HCT116 (cell line): Measurements from ENCODE around the gene LRIG1. TPM values are rescaled to one million over a fixed set of nuclear protein-coding genes. Genes with fewer than 3 reads are reported as not detected.

Source experiments
- ATAC-seq: fragments of 200-7000 bp; cut with Tn5 transposase; 2 replicates; pipeline ENCODE4 v1.9.1; 2020; ENCODE audit warnings: mild to moderate bottlenecking, moderate library complexity
- BruUV-seq: library from RNA; stranded (reverse); fragments of 400-500 nt; replicated peaks from 2 replicates; lab custom pipeline; 2021; lab: Mats Ljungman, UMichigan
- CTCF ChIA-PET: fragments of 300-600 bp; sonication (Branson Sonifier 250); formaldehyde crosslinking; loops from one replicate; lab custom pipeline; 2021; ENCODE audit warnings: antibody characterized with exemption; lab: Charles Lee
- POLR2A ChIA-PET: fragments of 300-600, 350-600 bp; sonication (Branson Sonifier 250); formaldehyde crosslinking; loops from one replicate; lab custom pipeline; 2021; ENCODE audit warnings: antibody characterized with exemption; lab: Charles Lee
- RAD21 ChIA-PET, 2 experiments: fragments of 300-600 bp; sonication (Branson Sonifier 250); formaldehyde crosslinking; loops; one replicate each; lab custom pipeline; 2023; ENCODE audit warnings: low total read pairs in 2 of 2; ENCODE audit not compliant: uncharacterized antibody in 2 of 2, unreplicated experiment in 2 of 2, low non-redundant PET in 1 of 2; lab: Charles Lee
- DNase-seq: peaks from one replicate; pipeline ENCODE4 v3.0.0-alpha.2; 2010; ENCODE audit warnings: low read depth, low spot score
- H2AFZ ChIP-seq: fragments of 200-600 bp; shearing (Covaris generic), sonication (generic); 2 replicates; pipeline ENCODE4 v1.6.1; 2017; ENCODE audit warnings: low read depth, mixed run types, mixed read lengths, antibody characterized with exemption, low read length; ENCODE audit not compliant: poor library complexity, severe bottlenecking
- H3K27ac ChIP-seq: 2 replicates; pipeline ENCODE4 v1.5.1; 2012; ENCODE audit warnings: low read depth, low read length
- H3K27me3 ChIP-seq: fragments of 200-600 bp; sonication (generic); 2 replicates; pipeline ENCODE4 v1.6.1; 2016; ENCODE audit warnings: mixed run types, low read length, mixed read lengths; ENCODE audit not compliant: insufficient read depth
- H3K36me3 ChIP-seq, 2 experiments: fragments of 200-500 bp in 1 of 2; fragments of 200-600 bp in 1 of 2; sonication (Bioruptor generic) in 1 of 2; sonication (generic) in 1 of 2; 2 replicates each; pipeline versions ENCODE4 v1.5.1 to v1.6.1; 2014 to 2016; ENCODE audit warnings: low read length in 2 of 2, inconsistent platforms in 1 of 2, mixed read lengths in 1 of 2, mixed run types in 1 of 2; ENCODE audit not compliant: insufficient read depth in 2 of 2, control insufficient read depth in 1 of 2
- H3K4me1 ChIP-seq, 2 experiments: fragments of 200-600 bp in 1 of 2; sonication (generic) in 1 of 2; 2 replicates each; pipeline versions ENCODE4 v1.5.1 to v1.6.1; 2012 to 2017; ENCODE audit warnings: low read length in 2 of 2, inconsistent platforms in 1 of 2, mild to moderate bottlenecking in 1 of 2, mixed read lengths in 1 of 2, mixed run types in 1 of 2, moderate library complexity in 1 of 2; ENCODE audit not compliant: insufficient read depth in 2 of 2, control insufficient read depth in 1 of 2
- H3K4me2 ChIP-seq: fragments of 200-600 bp; sonication (generic); 2 replicates; pipeline ENCODE4 v1.6.1; 2017; ENCODE audit warnings: mixed run types, low read length, mixed read lengths
- H3K4me3 ChIP-seq, 2 experiments: fragments of 200-600 bp in 1 of 2; sonication (generic) in 1 of 2; replicated peaks in 1 of 2; 2 replicates each; pipeline ENCODE4 v1.5.1; 2011 to 2016; ENCODE audit warnings: low read length in 2 of 2, control low read depth in 1 of 2, low read depth in 1 of 2, mild to moderate bottlenecking in 1 of 2, mixed read lengths in 1 of 2, mixed run types in 1 of 2
- H3K79me2 ChIP-seq: fragments of 200-600 bp; sonication (generic); 2 replicates; pipeline ENCODE4 v1.6.1; 2017; ENCODE audit warnings: mild to moderate bottlenecking, mixed run types, low read length, moderate library complexity, mixed read lengths; ENCODE audit not compliant: insufficient read depth
- H3K9ac ChIP-seq: fragments of 200-600 bp; sonication (generic); 2 replicates; pipeline ENCODE4 v1.6.1; 2016; ENCODE audit warnings: low read length, mixed read lengths
- H3K9me2 ChIP-seq: fragments of 200-600 bp; sonication (generic), shearing (Covaris generic); 2 replicates; pipeline ENCODE4 v1.6.1; 2017; ENCODE audit warnings: mixed run types, mild to moderate bottlenecking, moderate library complexity; ENCODE audit not compliant: insufficient read depth
- H3K9me3 ChIP-seq, 2 experiments: fragments of 200-500 bp in 1 of 2; fragments of 200-600 bp in 1 of 2; sonication (Bioruptor generic) in 1 of 2; sonication (generic) in 1 of 2; 2 replicates each; pipeline ENCODE4 v1.6.1; 2014 to 2017; ENCODE audit warnings: low read length in 2 of 2, mixed read lengths in 2 of 2, inconsistent platforms in 1 of 2, low read depth in 1 of 2, mild to moderate bottlenecking in 1 of 2, mixed run types in 1 of 2, moderate library complexity in 1 of 2; ENCODE audit not compliant: control insufficient read depth in 1 of 2, insufficient read depth in 1 of 2
- H4K20me1 ChIP-seq: fragments of 200-600 bp; sonication (generic), shearing (Covaris generic); 2 replicates; pipeline ENCODE4 v1.6.1; 2017; ENCODE audit warnings: mixed run types, mild to moderate bottlenecking, moderate library complexity; ENCODE audit not compliant: insufficient read depth
- ATF3 ChIP-seq: IDR thresholded peaks from 2 replicates; pipeline ENCODE4 v1.6.1; 2012
- CBX3 ChIP-seq: IDR thresholded peaks from 2 replicates; pipeline ENCODE4 v1.6.1; 2012; ENCODE audit warnings: low read depth
- CEBPB ChIP-seq: IDR thresholded peaks from 2 replicates; pipeline ENCODE4 v1.6.1; 2012; ENCODE audit warnings: low read depth
- ELF1 ChIP-seq: IDR thresholded peaks from 2 replicates; pipeline ENCODE4 v1.6.1; 2012; ENCODE audit warnings: low read depth, borderline replicate concordance
- EZH2 ChIP-seq: fragments of 200-600 bp; sonication (generic); IDR thresholded peaks from 2 replicates; pipeline ENCODE4 v1.6.1; 2017; ENCODE audit warnings: antibody characterized with exemption, mixed run types
- EZH2phosphoT487 ChIP-seq: fragments of 200-600 bp; IDR thresholded peaks from 2 replicates; pipeline ENCODE4 v1.6.1; 2018; ENCODE audit warnings: antibody characterized with exemption, borderline replicate concordance
- FOSL1 ChIP-seq: IDR thresholded peaks from 2 replicates; pipeline ENCODE4 v1.6.1; 2012; ENCODE audit warnings: low read depth
- JUND ChIP-seq: IDR thresholded peaks from 2 replicates; pipeline ENCODE4 v1.6.1; 2012
- POLR2A ChIP-seq: IDR thresholded peaks from 2 replicates; pipeline ENCODE4 v1.7.0; 2011; ENCODE audit warnings: borderline replicate concordance; ENCODE audit not compliant: insufficient read depth, insufficient read length; ENCODE audit errors: extremely low read depth
- POLR2AphosphoS5 ChIP-seq: IDR thresholded peaks from 2 replicates; pipeline ENCODE4 v1.6.1; 2011; ENCODE audit warnings: mild to moderate bottlenecking, low read depth, low read length, moderate library complexity
- RAD21 ChIP-seq: IDR thresholded peaks from 2 replicates; pipeline ENCODE4 v1.6.1; 2012; ENCODE audit warnings: low read depth, mild to moderate bottlenecking
- TCF7L2 ChIP-seq: IDR thresholded peaks from 2 replicates; pipeline ENCODE4 v1.7.0; 2011; ENCODE audit warnings: borderline replicate concordance, inconsistent platforms; ENCODE audit not compliant: insufficient read depth, insufficient read length; ENCODE audit errors: extremely low read depth
- ZFX ChIP-seq: fragments of 450-650 bp; IDR thresholded peaks from 2 replicates; pipeline ENCODE4 v1.6.1; 2017
- intact Hi-C: fragments of 100-400 bp; cut with micrococcal nuclease; formaldehyde crosslinking; loops from 2 replicates; pipeline ENCODE4 v1.10.0; 2022
- total RNA-seq: library from RNA; stranded (reverse); gene quantifications from one replicate; pipeline ENCODE4 v1.2.1, GENCODE V29; 2021; ENCODE audit not compliant: unreplicated experiment
- TF ChIP-seq, protein P1 (sequence below): IDR thresholded peaks from 2 replicates; pipeline ENCODE4 v1.6.1; 2012; ENCODE audit warnings: low read depth

The LRIG1 gene
- total RNA-seq, 1 experiment from 2014 or later: 3.1 TPM

- no TSS peak for BruUV-seq
- POLR2A ChIA-PET: no interaction called here
- no peaks in the 10 kb centered on the region for H3K9me3 ChIP-seq
These were observed 31.4 kb upstream of the LRIG1 start for GRCh38 chr3:66532160-66532587.

DNA sequence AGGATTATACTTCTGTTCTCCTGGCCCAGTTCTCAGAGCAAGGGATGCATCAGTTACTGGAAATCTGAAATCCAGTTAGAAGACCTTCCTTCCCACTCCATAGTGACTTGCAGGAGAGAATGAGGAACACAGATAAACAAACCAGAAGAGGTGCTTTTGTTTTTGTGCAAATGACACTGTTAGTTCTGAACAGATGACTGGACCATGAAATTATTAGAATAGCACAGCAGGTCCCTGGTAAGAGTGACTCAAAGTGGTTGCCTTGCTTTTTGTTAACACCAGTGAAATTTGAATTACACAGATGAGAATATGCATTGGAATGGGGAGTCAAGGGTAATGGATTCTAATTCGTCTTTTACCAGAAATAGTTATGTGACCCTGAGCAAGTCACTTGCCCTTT, 30.4 kb upstream of the LRIG1 start:
- H3K4me2 ChIP-seq: no peak overlapping the region
- H3K79me2 ChIP-seq: no peaks in the 10 kb centered on the region
- no peak overlapping the region for H3K9ac ChIP-seq
- no peaks in the 10 kb centered on the region for H4K20me1 ChIP-seq
- POLR2A ChIA-PET: no interaction called here
- no peak overlapping the region for H2AFZ ChIP-seq
- RAD21 ChIA-PET: no interaction called here
- H3K36me3 ChIP-seq: no peaks in the 10 kb centered on the region
- no peaks in the 10 kb centered on the region for H3K4me1 ChIP-seq
- H3K9me3 ChIP-seq: no peaks in the 10 kb centered on the region
- no peaks in the 10 kb centered on the region for H3K9me2 ChIP-seq
- BruUV-seq: no TSS peak
- no peak overlapping the region for H3K4me3 ChIP-seq
- CTCF ChIA-PET: no interaction called here
- H3K27me3 ChIP-seq: no peaks in the 10 kb centered on the region
- H3K27ac ChIP-seq: no peak overlapping the region
- DNase-seq (no peak), ATAC-seq (no peak)
- intact Hi-C loops: no loop called here
- TF ChIP-seq TCF7L2 (no peak), CEBPB (no peak), RAD21 (no peak), ELF1 (no peak), POLR2A (no peak), EZH2phosphoT487 (no peak), POLR2AphosphoS5 (no peak), ATF3 (no peak), JUND (no peak), EZH2 (no peak), FOSL1 (no peak)

More at GRCh38 chr3:66532160-66532587, 31.4 kb upstream of the LRIG1 start:
- H3K79me2 ChIP-seq: no peaks in the 10 kb centered on the region
- no peaks in the 10 kb centered on the region for H4K20me1 ChIP-seq
- intact Hi-C loops: no loop called here
- H3K9me2 ChIP-seq: no peaks in the 10 kb centered on the region
- H3K4me1 ChIP-seq: no peaks in the 10 kb centered on the region
- ATAC-seq (no peak), DNase-seq (no peak)
- no peak overlapping the region for H3K4me2 ChIP-seq
- H2AFZ ChIP-seq: no peak overlapping the region
- ChIA-PET RAD21 (no interaction called here), CTCF (no interaction called here)
- TF ChIP-seq JUND (no peak), CBX3 (no peak), CEBPB (no peak), EZH2phosphoT487 (no peak), TCF7L2 (no peak), ZFX (no peak)
- TF ChIP-seq, protein P1, sequence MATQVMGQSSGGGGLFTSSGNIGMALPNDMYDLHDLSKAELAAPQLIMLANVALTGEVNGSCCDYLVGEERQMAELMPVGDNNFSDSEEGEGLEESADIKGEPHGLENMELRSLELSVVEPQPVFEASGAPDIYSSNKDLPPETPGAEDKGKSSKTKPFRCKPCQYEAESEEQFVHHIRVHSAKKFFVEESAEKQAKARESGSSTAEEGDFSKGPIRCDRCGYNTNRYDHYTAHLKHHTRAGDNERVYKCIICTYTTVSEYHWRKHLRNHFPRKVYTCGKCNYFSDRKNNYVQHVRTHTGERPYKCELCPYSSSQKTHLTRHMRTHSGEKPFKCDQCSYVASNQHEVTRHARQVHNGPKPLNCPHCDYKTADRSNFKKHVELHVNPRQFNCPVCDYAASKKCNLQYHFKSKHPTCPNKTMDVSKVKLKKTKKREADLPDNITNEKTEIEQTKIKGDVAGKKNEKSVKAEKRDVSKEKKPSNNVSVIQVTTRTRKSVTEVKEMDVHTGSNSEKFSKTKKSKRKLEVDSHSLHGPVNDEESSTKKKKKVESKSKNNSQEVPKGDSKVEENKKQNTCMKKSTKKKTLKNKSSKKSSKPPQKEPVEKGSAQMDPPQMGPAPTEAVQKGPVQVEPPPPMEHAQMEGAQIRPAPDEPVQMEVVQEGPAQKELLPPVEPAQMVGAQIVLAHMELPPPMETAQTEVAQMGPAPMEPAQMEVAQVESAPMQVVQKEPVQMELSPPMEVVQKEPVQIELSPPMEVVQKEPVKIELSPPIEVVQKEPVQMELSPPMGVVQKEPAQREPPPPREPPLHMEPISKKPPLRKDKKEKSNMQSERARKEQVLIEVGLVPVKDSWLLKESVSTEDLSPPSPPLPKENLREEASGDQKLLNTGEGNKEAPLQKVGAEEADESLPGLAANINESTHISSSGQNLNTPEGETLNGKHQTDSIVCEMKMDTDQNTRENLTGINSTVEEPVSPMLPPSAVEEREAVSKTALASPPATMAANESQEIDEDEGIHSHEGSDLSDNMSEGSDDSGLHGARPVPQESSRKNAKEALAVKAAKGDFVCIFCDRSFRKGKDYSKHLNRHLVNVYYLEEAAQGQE: no peak
- H3K27ac ChIP-seq: no peak overlapping the region
- H3K9ac ChIP-seq: no peak overlapping the region
- no peaks in the 10 kb centered on the region for H3K36me3 ChIP-seq
- no peak overlapping the region for H3K4me3 ChIP-seq
- no peaks in the 10 kb centered on the region for H3K27me3 ChIP-seq
